B cell (primary cell): ENCODE results near the gene DHX40.

Experiments used
- EZH2 ChIP-seq: IDR thresholded peaks from 2 replicates; pipeline ENCODE4 v1.6.1; 2012; ENCODE audit warnings: borderline replicate concordance, low read depth, mild to moderate bottlenecking, moderate library complexity, low read length; ENCODE audit not compliant: insufficient read depth, poor library complexity, severe bottlenecking
- TF ChIP-seq, protein P1 (sequence below): fragments of 200-600 bp; IDR thresholded peaks from one replicate; pipeline ENCODE4 v1.8.0; 2022; ENCODE audit warnings: antibody characterized with exemption, mild to moderate bottlenecking

DNA sequence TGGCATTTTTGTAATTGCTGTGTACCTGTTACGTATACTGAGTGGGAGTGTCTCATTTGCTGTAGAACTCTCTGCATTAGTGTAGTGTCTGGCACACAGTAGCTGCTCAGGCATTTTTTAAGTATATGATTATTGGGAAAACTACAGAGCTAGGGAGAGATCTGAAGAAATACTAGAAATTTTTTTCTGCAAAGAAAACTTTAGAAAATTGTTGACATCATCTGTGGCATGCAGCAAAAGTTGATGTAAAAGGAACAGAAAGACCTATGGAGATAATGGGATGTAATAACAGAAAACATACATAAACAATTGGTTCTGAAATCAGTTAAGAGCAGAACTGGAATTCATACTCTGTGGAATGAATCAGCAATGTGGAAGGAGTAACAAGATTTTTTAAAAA, 65.9 kb downstream of the DHX40 start:
- TF ChIP-seq, protein P1, sequence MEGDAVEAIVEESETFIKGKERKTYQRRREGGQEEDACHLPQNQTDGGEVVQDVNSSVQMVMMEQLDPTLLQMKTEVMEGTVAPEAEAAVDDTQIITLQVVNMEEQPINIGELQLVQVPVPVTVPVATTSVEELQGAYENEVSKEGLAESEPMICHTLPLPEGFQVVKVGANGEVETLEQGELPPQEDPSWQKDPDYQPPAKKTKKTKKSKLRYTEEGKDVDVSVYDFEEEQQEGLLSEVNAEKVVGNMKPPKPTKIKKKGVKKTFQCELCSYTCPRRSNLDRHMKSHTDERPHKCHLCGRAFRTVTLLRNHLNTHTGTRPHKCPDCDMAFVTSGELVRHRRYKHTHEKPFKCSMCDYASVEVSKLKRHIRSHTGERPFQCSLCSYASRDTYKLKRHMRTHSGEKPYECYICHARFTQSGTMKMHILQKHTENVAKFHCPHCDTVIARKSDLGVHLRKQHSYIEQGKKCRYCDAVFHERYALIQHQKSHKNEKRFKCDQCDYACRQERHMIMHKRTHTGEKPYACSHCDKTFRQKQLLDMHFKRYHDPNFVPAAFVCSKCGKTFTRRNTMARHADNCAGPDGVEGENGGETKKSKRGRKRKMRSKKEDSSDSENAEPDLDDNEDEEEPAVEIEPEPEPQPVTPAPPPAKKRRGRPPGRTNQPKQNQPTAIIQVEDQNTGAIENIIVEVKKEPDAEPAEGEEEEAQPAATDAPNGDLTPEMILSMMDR: no peak
- no peak for TF ChIP-seq EZH2
